H1 (cell line): ENCODE results near the gene TNFAIP8. TPM values are rescaled to one million over a fixed set of nuclear protein-coding genes. Genes with fewer than 3 reads are reported as not detected.

ENCODE experiments used
- CTCF ChIA-PET: fragments of 300-600 bp; sonication (Branson Sonifier 250); formaldehyde crosslinking; loops from one replicate; lab custom pipeline; 2021; ENCODE audit not compliant: partially characterized antibody; lab: Charles Lee
- POLR2A ChIA-PET: fragments of 300-600 bp; sonication (Branson Sonifier 250); formaldehyde crosslinking; loops from one replicate; lab custom pipeline; 2021; ENCODE audit warnings: inconsistent platforms; ENCODE audit not compliant: partially characterized antibody; lab: Charles Lee
- DNase-seq, 2 experiments: peaks; one replicate each; pipeline versions ENCODE4 v3.0.0 to v3.0.0-alpha.2; 2010 to 2022; ENCODE audit warnings: low spot score in 2 of 2, low read depth in 1 of 2, mixed read lengths in 1 of 2
- FAIRE-seq: peaks from 2 replicates; lab custom pipeline; 2011; peaks lifted over from hg19 to GRCh38; lab: Jason Lieb, UNC
- H2AFZ ChIP-seq: 2 replicates; pipeline ENCODE4 v1.8.1; 2012; ENCODE audit warnings: low read length, inconsistent platforms
- H2AK5ac ChIP-seq: 2 replicates; pipeline ENCODE4 v1.6.1; 2013; ENCODE audit warnings: low read depth, low read length
- H2BK120ac ChIP-seq: replicated peaks from 2 replicates; pipeline ENCODE3; 2013; ENCODE audit warnings: low read depth, low read length, inconsistent platforms
- H2BK12ac ChIP-seq: 2 replicates; pipeline ENCODE4 v1.6.1; 2013; ENCODE audit warnings: low read depth, low read length
- H2BK15ac ChIP-seq: 2 replicates; pipeline ENCODE4 v1.6.1; 2013; ENCODE audit warnings: low read length
- H2BK20ac ChIP-seq: 2 replicates; pipeline ENCODE4 v1.6.1; 2013; ENCODE audit warnings: low read length
- H2BK5ac ChIP-seq: 2 replicates; pipeline ENCODE4 v1.6.1; 2013; ENCODE audit warnings: low read depth, low read length
- H3K14ac ChIP-seq: 2 replicates; pipeline ENCODE4 v1.6.1; 2013; ENCODE audit warnings: inconsistent platforms; ENCODE audit not compliant: insufficient read length
- H3K18ac ChIP-seq: 2 replicates; pipeline ENCODE4 v1.6.1; 2013; ENCODE audit warnings: low read length; ENCODE audit errors: extremely low read depth
- H3K23ac ChIP-seq: 2 replicates; pipeline ENCODE4 v1.6.1; 2013; ENCODE audit warnings: inconsistent platforms; ENCODE audit not compliant: insufficient read length
- H3K23me2 ChIP-seq: 2 replicates; pipeline ENCODE4 v1.6.1; 2013; ENCODE audit warnings: low read depth, low read length
- H3K27ac ChIP-seq: 2 replicates; pipeline ENCODE4 v1.6.1; 2011; ENCODE audit warnings: low read depth, low read length, inconsistent platforms
- H3K27me3 ChIP-seq, 4 experiments: replicated peaks in 1 of 4; 1 replicate in 1 of 4; 2 replicates in 3 of 4; pipeline versions ENCODE4 v1.6.1 to v1.8.1; 2011 to 2013; ENCODE audit warnings: low read length in 3 of 4, mild to moderate bottlenecking in 3 of 4, inconsistent platforms in 2 of 4, mixed read lengths in 2 of 4, moderate library complexity in 1 of 4; ENCODE audit not compliant: control insufficient read depth in 3 of 4, insufficient read depth in 3 of 4; ENCODE audit errors: extremely low read depth in 1 of 4
- H3K36me3 ChIP-seq, 4 experiments: 2 replicates each; pipeline versions ENCODE4 v1.6.1 to v1.8.1; 2011 to 2013; ENCODE audit warnings: mild to moderate bottlenecking in 4 of 4, low read length in 3 of 4, moderate library complexity in 2 of 4, control low read depth in 1 of 4, inconsistent platforms in 1 of 4; ENCODE audit not compliant: insufficient read depth in 4 of 4, control insufficient read depth in 2 of 4
- H3K4ac ChIP-seq: replicated peaks from 2 replicates; pipeline ENCODE3; 2013; ENCODE audit warnings: low read length, low read depth, mixed read lengths, inconsistent platforms; ENCODE audit not compliant: insufficient read length
- H3K4me1 ChIP-seq, 4 experiments: replicated peaks in 1 of 4; 1 replicate in 1 of 4; 2 replicates in 3 of 4; pipeline versions ENCODE4 v1.6.1 to v1.8.1; 2011 to 2013; ENCODE audit warnings: low read length in 3 of 4, inconsistent platforms in 2 of 4, mixed read lengths in 1 of 4; ENCODE audit not compliant: insufficient read depth in 4 of 4, control insufficient read depth in 3 of 4
- H3K4me2 ChIP-seq, 2 experiments: 2 replicates each; pipeline versions ENCODE4 v1.6.1 to v1.8.1; 2011 to 2013; ENCODE audit warnings: low read depth in 2 of 2, low read length in 2 of 2, control low read depth in 1 of 2, inconsistent platforms in 1 of 2, mild to moderate bottlenecking in 1 of 2; ENCODE audit not compliant: insufficient read depth in 1 of 2
- H3K4me3 ChIP-seq, 4 experiments: fragments of 200-600, 300-600 bp in 1 of 4; sonication (generic), shearing (Covaris generic), sonication (Bioruptor Twin) in 1 of 4; 2 replicates each; pipeline versions ENCODE4 v1.5.1 to v1.8.1; 2011 to 2016; ENCODE audit warnings: low read length in 4 of 4, low read depth in 3 of 4, control low read depth in 2 of 4, inconsistent platforms in 2 of 4, mild to moderate bottlenecking in 2 of 4, mixed read lengths in 1 of 4, moderate library complexity in 1 of 4; ENCODE audit not compliant: insufficient read depth in 2 of 4; ENCODE audit errors: extremely low read depth in 1 of 4
- H3K56ac ChIP-seq: replicated peaks from 2 replicates; pipeline ENCODE3; 2013; ENCODE audit warnings: low read depth, mild to moderate bottlenecking, mixed read lengths, low read length, inconsistent platforms; ENCODE audit not compliant: insufficient read length
- H3K79me1 ChIP-seq: 2 replicates; pipeline ENCODE4 v1.6.1; 2013; ENCODE audit warnings: low read depth, low read length, control low read depth
- H3K79me2 ChIP-seq, 2 experiments: 2 replicates each; pipeline versions ENCODE4 v1.6.1 to v1.8.1; 2012 to 2013; ENCODE audit warnings: low read length in 2 of 2, mild to moderate bottlenecking in 2 of 2, inconsistent platforms in 1 of 2; ENCODE audit not compliant: insufficient read depth in 2 of 2, control insufficient read depth in 1 of 2
- H3K9ac ChIP-seq, 4 experiments: replicated peaks in 1 of 4; 1 replicate in 1 of 4; 2 replicates in 3 of 4; pipeline versions ENCODE4 v1.6.1 to v1.8.1; 2011 to 2013; ENCODE audit warnings: low read depth in 3 of 4, low read length in 3 of 4, control low read depth in 2 of 4, mild to moderate bottlenecking in 2 of 4, moderate library complexity in 2 of 4, inconsistent platforms in 1 of 4; ENCODE audit errors: extremely low read depth in 1 of 4
- H3K9me3 ChIP-seq, 2 experiments: 2 replicates each; pipeline versions ENCODE4 v1.6.1 to v1.8.1; 2012 to 2013; ENCODE audit warnings: mild to moderate bottlenecking in 2 of 2, moderate library complexity in 2 of 2, control low read depth in 1 of 2, inconsistent platforms in 1 of 2, low read depth in 1 of 2, low read length in 1 of 2, mixed read lengths in 1 of 2; ENCODE audit not compliant: insufficient read depth in 2 of 2
- H4K20me1 ChIP-seq, 2 experiments: replicated peaks in 1 of 2; 2 replicates each; pipeline versions ENCODE3 to v1.8.1; 2011 to 2013; ENCODE audit warnings: inconsistent platforms in 2 of 2, low read length in 2 of 2, mild to moderate bottlenecking in 1 of 2; ENCODE audit not compliant: insufficient read depth in 2 of 2, control insufficient read depth in 1 of 2
- H4K5ac ChIP-seq: 2 replicates; pipeline ENCODE4 v1.6.1; 2013; ENCODE audit warnings: low read length, low read depth, mixed read lengths, inconsistent platforms; ENCODE audit not compliant: insufficient read length
- H4K8ac ChIP-seq: 2 replicates; pipeline ENCODE4 v1.8.0; 2013; ENCODE audit warnings: mild to moderate bottlenecking, moderate library complexity, low read length, inconsistent platforms; ENCODE audit not compliant: insufficient read depth; ENCODE audit errors: extremely low read depth
- H4K91ac ChIP-seq: replicated peaks from 2 replicates; pipeline ENCODE3; 2013; ENCODE audit warnings: low read length, mixed read lengths, inconsistent platforms; ENCODE audit not compliant: insufficient read length
- BACH1 ChIP-seq: IDR thresholded peaks from 2 replicates; pipeline ENCODE4 v1.6.1; 2012; ENCODE audit warnings: low read length, improper control_type of control experiment
- EP300 ChIP-seq, 2 experiments: IDR thresholded peaks; 1 replicate in 1 of 2; 2 replicates in 1 of 2; pipeline ENCODE4 v1.6.1; 2011 to 2012; ENCODE audit warnings: low read depth in 2 of 2, low read length in 2 of 2, mild to moderate bottlenecking in 2 of 2, borderline replicate concordance in 1 of 2, inconsistent platforms in 1 of 2, moderate library complexity in 1 of 2
- SP1 ChIP-seq: IDR thresholded peaks from 2 replicates; pipeline ENCODE4 v1.6.1; 2011; ENCODE audit warnings: low read depth, low read length
- TCF12 ChIP-seq: IDR thresholded peaks from 2 replicates; pipeline ENCODE4 v1.6.1; 2011; ENCODE audit warnings: low read depth, mild to moderate bottlenecking, low read length
- WGBS, 2 experiments: shearing (Covaris generic) in 1 of 2; methylation state at CpG; one replicate each; pipeline versions ENCODE4 v1.1.6 to v1.1.7; 2013 to 2015; ENCODE audit warnings: low lambda C conversion rate in 2 of 2, mixed read lengths in 2 of 2, inconsistent platforms in 1 of 2, low coverage in 1 of 2, missing lambda C conversion rate in 1 of 2; ENCODE audit not compliant: insufficient replicate concordance in 2 of 2, insufficient coverage in 1 of 2, insufficient read length in 1 of 2; ENCODE audit errors: extremely low coverage in 1 of 2, missing lambda C conversion rate in 1 of 2; 5-methylcytosine and 5-hydroxymethylcytosine counted together
- polyA plus RNA-seq, 7 experiments: library from polyadenylated mRNA; depleted of rRNA in 3 of 7; stranded (reverse) in 5 of 7; unstranded in 2 of 7; fragments of >200 nt in 5 of 7; fragments of 200-250 nt in 2 of 7; gene quantifications; 1 replicate in 5 of 7; 2 replicates in 1 of 7; 4 replicates in 1 of 7; pipeline versions ENCODE4 v1.2.1 to v1.2.3, GENCODE V29; 2011 to 2013; ENCODE audit warnings: missing spikeins in 2 of 7, mixed read lengths in 2 of 7
- total RNA-seq: library from RNA; stranded (reverse); fragmentation: NEBNext Ultra II Directional; extraction: Animal tissue kit (Norgen Biotek cat#: 25700); gene quantifications from 2 replicates; pipeline ENCODE4 v1.2.1, GENCODE V29; 2021

Gene TNFAIP8
- total and polyA plus RNA-seq, 2 of the 8 experiments (the other 6 are each of a cell fraction or from before 2014, with no cell fraction given): 12.4 to 19.3 TPM

- H2BK15ac ChIP-seq: no peak overlapping the region
- no peaks in the 10 kb centered on the region for H4K20me1 ChIP-seq
- TF ChIP-seq BACH1: no peak
- TF ChIP-seq TCF12: no peak
- no peak for TF ChIP-seq SP1
- TF ChIP-seq EP300 (IDR thresholded peaks at IDR 0.05; ENCODE audit: borderline replicate concordance in 1 of 2, low read depth in 2 of 2, low read length in 2 of 2): no peak
- TF ChIP-seq, all 59 proteins: peak for 0
- Histone ChIP-seq H3K4ac (no peak overlapping the region), H2BK12ac (no peak overlapping the region), H3K9ac (no peak overlapping the region; a peak in 1 of 7 replicates), H3K56ac (no peak overlapping the region), H3K9me3 (no peaks in the 10 kb centered on the region), H3K79me1 (no peaks in the 10 kb centered on the region), H3K27ac (no peak overlapping the region), H3K23ac (no peak overlapping the region), H2AK5ac (no peak overlapping the region), H4K5ac (no peak overlapping the region), H3K79me2 (peaks cover 0 to 25% of the 10 kb centered on the region in 2 experiments; a peak in 2 of 4 replicates), H3K27me3 (0 out of 7 replicates have a peak, but pooled peaks cover 0 to 3% (median 1%) of the 10 kb centered on the region in 4 experiments), H3K4me2 (peak overlapping the region; percentile 81 to 89), H2BK20ac (no peak overlapping the region), H2BK5ac (no peak overlapping the region), H3K36me3 (no peaks in the 10 kb centered on the region), H4K8ac (no peak overlapping the region), H3K4me1 (peaks cover 2 to 21% (median 15%) of the 10 kb centered on the region in 4 experiments; a peak in 5 of 7 replicates), H3K4me3 (peak overlapping the region; percentile 27 to 72 (median 56); a peak in 7 of 8 replicates), H3K18ac (no peak overlapping the region), H2BK120ac (no peak overlapping the region), H3K14ac (no peak overlapping the region), H4K91ac (no peak overlapping the region), H2AFZ (0 out of 2 replicates have a peak overlapping the region, but pooled peaks have one; percentile 33), H3K23me2 (peaks cover 10% of the 10 kb centered on the region)
- FAIRE-seq (no peak), DNase-seq (no peak)
- ChIA-PET CTCF (interaction anchor here (0.6 to 2.2 kb wide), 7 partner anchors 10 to 56 kb away, joined by 3 to 12 read pairs (median 3); no protein-coding TSS in a partner anchor), POLR2A (interaction anchor here (1.1 to 2.7 kb wide), 3 partner anchors 10 to 89 kb away, joined by 3 to 6 read pairs (median 3); no protein-coding TSS in a partner anchor)
- WGBS, 2 experiments: 19% methylated on average over 4 of the region's 4 CpGs; no CpG with 5 or more reads in 1 of the 2 experiments
Measured at GRCh38 chr5:119356612-119357188, 881 bp downstream of the TNFAIP8 start.
